Measurements from ENCODE around the gene OPRM1.
"Not testable (repeated sequence)": the region's sequence is repeated elsewhere in the genome, so short reads cannot be mapped to it uniquely, and the experiment has no call there.

Gene OPRM1

DNA sequence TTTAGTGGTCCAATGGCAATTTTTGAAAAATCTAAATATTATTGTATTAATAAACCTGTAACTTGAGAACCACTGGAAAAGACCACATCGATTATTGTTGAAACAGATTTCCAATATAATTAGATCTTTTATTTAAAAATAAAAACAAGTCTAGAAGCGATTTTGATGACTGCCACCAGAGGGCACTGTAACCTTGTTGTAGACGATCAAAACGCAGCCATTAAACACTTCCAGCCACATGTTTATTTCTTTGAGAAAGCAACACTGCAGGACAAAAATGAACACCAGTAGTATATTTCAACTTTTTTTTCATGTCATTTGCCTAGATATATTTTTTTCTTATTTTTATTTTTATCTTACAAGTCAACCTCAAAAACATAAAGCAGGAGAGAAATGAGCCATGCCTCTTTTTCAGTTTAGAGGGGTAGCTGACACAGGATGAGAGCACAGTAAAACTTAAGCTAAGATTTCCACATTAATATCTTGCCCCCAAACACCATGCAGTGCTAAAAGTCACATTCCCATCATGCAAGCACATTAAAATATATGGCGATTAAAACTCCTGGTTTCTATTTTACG lies 115.4 kb downstream of the OPRM1 start:
- DNase-seq, result peak; percentile 70

DNA sequence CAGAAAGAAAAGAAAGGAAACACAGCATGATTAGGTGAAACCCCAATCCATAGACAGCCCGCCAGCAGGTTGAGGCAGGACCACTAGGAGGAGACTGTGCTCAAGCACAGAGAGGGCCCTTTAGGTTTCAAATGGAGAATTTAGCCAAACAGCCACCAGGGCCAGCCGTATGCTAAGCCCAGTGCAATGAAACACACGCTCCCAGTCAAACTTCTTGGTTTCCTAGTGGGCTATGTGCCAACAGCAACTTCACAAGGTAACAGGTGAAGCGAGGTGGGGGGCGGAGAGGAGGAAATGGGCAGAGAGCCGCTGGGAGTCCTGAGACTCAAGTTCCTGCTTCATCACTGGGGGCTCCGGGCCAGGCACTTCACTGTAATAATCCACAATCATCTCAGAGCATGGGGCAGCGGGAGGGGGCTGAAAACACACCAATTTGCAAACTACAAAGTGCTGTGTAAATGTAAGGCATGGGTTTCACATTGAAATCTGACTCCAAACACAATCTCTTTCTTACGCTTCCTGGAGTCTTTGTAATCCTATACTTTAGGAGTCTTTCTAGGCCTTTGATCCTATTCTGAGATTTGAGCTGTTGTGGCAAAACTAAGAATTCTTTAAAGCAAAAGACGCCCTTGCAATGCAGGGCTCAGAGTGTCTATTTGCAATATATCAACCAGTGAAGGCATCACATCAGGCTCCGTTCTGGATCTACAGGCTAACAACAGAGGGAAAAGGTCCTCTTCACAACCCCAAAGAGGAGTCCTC lies 117.3 kb downstream of the OPRM1 start:
- DNase-seq, result peak; percentile 53

DNA sequence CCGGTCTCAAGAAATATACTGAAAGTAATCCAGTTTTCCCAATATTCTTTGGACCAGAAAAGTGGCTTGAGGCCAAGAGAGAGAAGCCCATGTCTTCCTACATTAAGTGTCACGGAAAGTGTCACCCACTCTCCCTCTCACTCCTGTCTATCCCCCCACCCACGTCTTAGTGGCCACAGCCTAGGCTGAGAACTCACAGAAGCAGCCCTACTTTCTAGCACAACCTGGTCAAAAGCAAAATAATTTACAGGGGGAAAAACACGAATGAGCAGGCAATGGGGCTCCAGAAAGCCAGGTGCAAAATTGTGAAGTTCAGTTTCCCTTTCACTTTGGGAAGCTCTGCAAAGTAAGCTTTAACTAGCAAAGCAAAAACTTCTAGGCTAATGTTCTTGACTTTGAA lies 118.0 kb downstream of the OPRM1 start:
- no peak for DNase-seq

DNA sequence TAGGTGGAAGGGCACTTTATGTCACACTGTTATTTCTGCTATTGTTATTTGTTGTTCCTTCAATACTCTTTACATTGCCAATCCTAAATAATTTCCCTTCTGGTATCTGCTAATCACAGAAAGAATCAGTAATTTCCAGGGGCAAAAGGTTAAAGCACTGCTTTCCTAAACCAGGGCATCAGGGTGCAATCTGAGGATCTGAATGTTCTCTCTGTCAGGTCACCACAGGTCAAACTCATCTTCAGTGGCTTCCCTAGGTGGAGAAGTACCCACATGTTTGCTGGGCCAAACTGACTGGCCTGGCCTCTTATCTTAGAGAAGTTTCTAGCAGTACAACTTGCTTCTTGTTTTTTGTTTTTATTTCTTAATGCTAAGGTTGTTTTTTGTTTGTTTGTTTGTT lies 118.7 kb downstream of the OPRM1 start:
- no peak for DNase-seq

DNA sequence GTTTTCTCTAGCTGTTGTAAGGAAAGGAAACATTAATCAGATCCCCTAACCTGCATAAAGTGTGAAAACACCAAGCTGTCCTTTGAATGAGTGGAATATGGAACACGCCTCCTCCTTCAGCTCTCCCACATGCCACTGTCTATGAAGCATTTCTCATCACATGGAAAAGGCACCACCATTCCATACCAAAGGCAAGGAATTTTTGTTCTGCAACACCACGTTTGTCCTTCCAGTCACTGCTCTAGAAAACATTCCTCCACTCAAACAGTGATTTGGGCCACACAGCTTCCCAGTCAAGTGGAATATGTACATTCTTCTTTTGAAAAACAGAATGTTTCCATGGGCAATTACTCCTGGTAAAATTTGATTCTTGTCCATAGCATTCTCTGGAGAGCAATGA lies 120.1 kb downstream of the OPRM1 start:
- DNase-seq, result peak; percentile 12

DNA sequence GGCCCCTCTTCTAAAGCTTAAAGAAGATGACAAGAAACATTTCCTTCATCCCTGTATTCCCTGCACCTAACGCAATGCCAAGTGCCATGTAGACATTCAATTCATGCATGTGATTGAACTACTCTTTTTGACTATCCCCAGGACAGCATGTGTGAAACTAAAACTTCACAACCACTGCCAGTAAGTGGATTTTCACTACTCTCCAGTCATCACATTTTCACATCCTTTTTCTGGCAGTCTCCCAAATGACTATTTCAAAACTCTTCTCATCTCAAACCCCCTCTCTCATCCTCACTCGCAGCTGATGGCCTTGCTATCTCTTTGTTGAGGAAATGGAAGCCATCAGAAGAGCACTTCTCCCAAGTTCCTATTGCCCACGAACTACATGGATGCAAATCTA lies 122.6 kb downstream of the OPRM1 start:
- no peak for DNase-seq

DNA sequence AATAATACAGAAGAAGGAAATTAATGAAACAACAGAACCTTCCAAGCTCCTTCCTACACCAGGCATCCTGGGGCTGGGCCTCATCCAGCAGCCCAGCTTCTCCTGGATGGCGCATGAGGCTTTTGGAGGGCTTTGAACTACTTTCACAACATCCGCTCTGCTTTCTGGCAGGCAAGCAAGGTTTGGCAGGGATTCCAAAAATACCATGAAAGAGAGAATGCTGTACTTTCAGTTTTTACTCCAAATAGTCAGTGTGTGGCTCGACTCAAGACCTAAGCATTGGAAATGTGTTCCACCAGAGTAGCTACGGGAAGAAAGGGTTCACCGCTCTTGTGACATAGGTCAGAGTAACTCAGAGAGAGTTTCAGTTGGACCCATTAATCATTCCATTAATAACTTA lies 125.4 kb downstream of the OPRM1 start:
- peak; percentile 64 for DNase-seq

DNA sequence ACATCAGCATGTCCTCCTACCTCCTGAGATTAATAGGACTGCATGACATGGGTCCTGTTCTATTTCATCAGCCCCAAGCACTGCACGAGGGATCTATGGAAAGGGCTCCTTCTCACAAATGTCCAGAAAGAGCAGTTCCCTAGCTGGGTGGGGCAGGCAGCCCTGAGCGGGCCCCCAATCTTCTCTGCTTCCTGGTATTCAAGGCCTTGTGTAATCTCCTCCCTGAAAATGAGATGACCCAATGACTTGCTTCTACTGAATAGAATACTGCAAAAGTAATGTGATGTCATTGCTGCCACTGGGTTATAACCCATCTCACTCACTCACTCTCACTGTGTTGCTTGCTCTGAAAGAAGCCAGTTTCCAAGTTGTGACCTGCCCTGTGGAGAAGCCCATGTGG lies 126.4 kb downstream of the OPRM1 start:
- no peak for DNase-seq

DNA sequence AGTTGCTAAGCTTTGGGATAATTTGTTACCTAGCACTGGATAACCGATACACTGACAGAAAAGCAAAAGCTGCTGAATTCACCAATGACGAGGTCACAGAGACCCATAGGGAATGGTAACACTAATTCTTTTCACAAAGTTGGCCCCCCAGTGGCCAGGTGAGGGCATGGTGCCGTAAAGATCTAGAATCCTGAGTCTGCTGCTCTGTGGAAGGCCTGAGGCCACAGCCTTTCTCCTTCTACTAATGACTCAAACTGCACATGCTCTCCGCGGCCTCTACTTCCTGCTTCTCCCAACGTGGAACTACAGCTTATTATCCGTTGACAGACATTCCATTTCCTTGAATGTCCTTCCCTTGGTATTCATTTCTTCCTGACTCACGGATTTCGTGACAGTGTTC lies 127.1 kb downstream of the OPRM1 start:
- no peak for DNase-seq

DNA sequence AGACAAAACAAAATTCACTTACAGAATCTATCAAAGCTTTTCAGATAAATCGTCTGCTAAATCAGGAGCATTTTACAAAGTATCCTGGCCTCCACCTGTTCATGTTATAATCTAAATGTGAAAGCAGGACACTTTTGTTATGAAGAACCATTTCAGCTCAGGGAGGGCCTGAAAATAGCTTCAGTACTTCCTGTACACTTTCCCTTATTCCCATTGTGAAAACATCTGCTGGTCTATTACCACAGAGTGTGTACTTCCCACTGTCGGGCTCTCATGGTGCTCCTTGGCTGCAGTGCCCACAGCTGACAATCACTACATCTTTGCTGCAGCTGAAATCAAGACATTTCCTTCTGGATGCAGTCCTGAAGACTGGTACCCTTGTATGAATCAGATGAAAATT lies 128.1 kb downstream of the OPRM1 start:
- DNase-seq, result no peak

DNA sequence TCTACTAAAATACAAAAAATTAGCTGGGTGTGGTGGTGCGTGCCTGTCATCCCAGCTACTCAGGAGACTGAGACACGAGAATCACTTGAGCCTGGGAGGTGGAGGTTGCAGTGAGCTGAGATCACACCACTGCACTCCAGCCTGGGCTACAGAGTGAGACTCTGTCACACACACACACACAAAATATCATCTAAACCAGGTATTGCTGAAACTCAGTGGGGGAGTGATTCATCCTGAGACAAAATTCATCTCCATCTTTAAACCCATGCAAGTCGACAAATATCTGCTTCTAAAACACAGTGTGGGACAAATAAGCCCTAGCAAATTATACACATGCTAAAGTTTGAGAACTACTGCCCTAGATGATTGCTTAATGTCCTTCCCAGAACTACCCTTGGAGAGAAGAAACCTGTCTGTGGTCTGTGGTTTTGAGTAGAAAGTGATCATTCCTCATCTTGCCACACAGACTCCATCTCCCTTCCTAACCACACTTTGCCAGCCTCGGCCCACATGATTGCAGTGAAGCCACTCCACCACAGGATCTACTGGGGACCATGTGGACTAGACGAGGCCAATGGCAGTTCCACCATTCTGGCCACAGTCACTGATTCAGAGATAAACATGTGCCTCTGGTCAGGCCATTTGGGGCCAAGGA lies 130.3 kb downstream of the OPRM1 start:
- no peak for DNase-seq

DNA sequence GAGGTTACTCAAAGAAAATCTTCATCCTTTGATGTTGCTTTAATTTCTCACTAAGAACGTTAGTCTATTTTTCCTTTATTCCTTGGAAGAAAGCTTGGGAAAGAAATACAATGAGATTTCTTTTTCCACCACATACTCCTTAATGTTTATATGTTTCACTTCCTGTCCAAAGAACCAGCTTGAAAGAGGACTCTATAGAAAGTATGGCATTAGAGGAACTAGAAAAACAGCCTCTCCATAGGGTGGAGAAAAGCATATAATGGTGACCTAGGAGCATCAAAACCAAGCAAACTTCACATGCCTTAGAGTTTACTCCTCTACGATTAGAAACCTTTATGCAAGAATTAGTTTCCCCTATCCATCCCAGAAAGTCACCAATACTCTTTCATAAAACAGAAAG lies 131.1 kb downstream of the OPRM1 start:
- no peak for DNase-seq

DNA sequence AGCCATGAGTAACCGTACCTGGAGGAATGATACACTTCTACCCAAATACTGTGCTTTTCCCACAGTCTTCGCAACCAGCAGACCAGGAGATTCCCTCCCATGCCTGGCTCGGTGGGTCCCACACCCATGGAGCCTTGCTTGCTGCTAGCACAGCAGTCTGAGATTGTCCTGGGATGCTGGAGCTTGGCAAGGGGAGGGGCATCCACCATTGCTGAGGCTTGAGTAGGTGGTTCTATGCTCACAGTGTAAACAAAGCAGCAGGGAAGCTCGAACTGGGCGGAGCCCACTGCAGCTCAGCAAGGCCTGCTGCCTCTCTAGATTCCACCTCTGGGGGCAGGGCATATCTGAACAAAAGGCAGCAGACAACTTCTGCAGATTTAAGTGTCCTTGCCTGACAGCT lies 133.4 kb downstream of the OPRM1 start:
- not testable (repeated sequence) for DNase-seq

DNA sequence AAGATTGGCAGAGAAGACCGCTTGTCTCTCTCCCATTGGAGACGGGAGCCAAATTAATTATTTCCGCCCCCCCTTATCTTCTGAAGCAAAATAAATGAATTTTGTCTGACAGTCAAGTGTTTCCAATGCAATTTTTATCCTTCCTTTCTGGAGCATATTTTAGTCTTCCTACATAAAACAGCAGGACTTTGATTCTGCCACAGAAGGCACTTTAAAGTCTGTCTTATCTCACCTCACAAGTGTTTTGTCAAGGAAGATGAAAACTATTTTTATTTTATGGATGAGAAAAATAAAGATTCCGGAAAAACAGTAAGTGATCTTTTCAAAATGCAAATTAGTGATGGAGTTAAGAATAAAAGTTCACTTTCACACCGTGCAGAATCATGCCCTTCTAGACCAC lies 140.4 kb downstream of the OPRM1 start:
- no peak for DNase-seq

DNA sequence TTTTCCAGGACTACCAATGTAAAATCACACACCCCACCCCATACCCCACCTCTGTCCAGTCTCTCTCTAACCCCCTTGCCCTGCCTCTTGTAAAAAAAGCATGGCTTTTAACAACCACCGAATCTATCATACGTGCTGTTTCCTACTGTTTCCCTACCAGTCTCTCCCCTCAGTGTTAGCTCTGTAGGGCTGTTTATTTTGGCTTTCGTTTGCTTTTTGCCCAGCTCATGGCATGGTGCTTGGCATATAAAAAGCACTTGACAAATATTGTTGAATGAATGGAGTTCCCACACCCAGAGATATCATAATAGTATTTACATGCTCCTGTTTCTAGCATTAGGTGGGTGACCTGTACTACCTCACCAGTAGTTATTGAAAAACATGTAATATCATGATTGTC lies 148.2 kb downstream of the OPRM1 start:
- no peak for DNase-seq

DNA sequence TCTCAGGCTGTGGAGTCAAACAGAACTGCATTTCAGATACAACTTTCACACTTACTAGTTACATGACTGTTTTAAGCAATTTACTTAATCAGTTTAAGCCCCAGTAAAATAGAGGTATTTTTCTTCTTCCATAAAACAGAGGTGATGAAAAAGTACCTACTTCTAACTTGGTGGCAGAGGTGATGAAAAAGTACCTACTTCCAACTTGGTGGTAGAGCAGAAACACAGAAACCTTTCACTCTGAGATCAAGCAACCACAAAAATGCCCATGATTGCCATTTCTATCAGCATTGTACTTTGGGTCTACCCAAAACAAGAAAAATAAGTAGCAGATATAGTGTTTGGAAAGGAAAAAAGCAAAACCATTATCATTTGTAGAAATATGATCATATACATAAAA lies 148.7 kb downstream of the OPRM1 start:
- no peak for DNase-seq

DNA sequence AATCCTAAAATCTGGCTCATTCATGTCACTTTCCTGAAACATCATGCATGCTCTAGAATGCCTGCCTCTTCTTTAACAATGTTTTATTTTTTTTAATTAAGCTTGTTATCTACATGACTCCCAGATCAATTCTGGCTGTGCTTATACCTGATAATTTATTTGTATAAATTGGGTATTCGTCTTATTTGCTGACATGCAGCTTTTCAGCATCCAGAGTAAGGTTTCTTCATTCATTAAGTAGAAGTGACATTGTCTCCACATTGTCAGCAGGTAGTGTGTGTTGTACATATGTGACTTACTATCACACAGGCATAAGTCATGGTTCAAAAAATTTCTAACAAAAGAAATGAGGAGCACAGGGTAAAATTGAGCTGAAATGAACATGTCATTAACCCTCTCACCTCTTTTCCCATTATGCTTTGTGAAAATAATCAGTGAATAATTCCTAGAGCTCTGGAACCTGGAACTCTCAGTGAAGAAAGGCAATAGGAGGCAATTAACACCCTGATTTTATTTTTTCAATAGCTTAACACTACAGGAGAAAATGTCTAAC lies 157.4 kb downstream of the OPRM1 start:
- DNase-seq, result no peak

DNA sequence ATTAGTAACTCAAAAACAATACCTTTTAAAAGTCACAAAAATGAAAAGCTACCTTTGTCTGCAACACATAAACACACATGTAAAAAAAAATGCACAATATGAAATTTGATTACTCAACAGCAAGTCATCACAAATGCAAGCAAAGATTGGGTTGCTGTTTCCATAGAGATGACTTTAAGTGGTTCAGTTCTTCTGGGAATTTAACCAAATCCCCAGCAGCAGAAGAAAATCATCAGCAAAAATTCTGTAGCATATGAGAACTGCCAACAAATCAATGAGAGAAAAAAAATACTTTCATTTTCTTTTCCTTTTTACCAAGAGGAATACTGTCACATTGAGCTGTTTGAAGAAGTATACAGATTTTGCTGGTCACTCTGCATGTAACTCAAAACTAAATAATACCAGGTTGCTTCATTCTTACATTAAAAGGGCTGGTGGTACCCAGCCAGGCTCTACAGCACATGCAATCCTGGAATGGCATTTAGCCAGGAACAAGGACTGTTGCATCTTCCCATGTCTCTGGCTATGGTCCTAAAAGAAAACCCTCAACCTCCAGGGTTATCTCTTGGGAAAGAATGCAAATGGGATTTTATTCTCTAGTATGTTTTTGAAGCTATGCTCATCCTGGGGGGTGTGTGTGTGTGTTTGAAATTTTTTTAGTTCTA lies 158.3 kb downstream of the OPRM1 start:
- DNase-seq, result peak; percentile 76

DNA sequence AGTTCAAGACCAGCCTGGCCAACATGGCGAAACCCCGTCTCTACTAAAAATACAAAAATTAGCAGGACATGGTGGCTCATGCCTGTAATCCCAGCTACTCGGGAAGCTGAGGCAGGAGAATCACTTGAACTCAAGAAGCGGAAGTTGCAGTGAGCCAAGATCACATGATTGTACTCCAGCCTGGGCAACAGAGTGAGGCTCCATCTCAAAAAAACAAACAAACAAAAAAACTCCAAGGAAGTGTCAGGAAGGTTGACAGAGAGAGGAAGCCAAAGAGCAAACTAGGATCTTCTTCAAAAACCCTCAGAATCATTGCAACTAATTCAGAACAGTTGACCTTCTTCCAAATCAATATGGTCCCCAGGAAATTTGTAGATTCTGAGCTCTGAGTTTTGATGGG lies 162.6 kb downstream of the OPRM1 start:
- DNase-seq, result not testable (repeated sequence)

DNA sequence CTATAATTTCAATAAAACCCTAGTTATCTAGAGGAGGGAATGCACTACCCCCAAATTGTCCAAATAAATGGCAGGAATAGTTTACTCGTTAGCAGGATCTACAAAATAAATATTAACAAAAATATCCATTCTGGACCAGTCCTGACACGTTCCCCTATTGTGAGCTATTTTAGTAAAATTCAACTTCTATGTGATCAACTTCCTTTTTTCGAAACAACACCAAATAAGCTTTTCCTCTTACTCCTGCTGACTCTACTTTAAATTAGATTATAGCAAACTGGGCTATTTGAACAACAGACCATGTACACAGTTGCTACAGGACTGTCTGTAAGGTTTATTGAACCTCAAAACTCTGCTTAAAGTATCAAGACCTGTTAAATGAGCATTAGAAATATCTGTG lies 163.3 kb downstream of the OPRM1 start:
- no peak for DNase-seq

DNA sequence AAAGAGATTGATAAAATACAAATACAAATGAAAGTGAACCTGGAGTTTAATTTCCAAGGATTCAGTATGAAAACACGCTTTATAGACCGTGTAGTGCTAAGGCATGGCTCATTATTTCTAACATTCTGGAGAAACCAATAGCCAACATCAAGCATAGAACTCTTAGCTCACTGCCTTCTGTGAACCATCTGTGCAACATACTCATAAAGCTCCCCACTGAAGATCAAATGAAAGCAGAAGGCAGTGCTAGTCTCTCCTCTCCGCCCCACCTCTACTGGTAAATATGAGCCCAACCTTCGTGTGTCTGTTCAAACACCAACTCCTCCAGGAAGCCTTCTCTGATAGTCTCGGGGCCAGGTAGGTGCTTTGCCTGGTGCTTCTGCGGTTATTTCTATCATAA lies 163.9 kb downstream of the OPRM1 start:
- DNase-seq, result no peak

DNA sequence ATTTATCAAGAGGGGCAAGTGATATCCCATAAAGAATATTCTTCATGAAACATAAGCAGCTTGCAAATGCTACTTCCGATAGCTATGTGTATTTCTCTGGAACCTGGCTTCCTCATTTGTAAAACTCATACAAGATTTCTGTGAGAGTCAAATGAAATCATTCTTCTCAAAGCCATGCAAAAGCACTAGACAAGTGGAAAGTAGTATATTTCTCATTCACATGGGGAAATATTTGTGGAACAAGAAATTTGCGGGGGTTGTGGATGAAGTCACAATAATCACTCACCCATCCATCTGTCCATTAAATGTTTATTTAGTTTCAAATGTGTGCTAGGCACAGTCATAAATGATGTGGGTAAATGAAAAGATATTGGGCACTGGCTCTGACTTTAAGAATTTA lies 167.1 kb downstream of the OPRM1 start:
- no peak for DNase-seq

DNA sequence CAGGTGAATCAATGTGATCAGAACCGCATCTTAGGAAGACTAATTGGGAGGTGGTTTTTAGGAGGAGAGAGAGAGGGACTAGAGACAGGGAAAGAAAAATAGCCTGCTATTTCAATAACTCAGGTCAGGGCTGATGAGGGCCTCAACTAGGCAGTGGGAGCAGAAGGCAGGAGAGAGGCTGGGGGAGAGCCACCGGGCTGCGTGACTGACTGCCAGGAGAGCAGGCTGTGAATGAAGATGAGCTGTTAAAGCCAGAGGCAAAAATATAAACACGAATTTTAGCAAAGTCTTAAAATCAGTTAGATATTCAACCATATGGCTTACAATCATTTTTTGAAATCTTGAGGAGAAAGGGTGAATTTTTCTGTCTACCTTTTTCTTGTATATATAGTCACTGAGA lies 168.0 kb downstream of the OPRM1 start:
- DNase-seq, result no peak
